NOMO-1 treated with DMSO at 0.1 percent for 48 hours (cell line): ENCODE measurements around the gene TMPRSS12.
"Not testable (repeated sequence)": the region's sequence is repeated elsewhere in the genome, so short reads cannot be mapped to it uniquely, and the experiment has no call there.

Experiments
- DNase-seq: peaks from one replicate; lab custom pipeline; 2025; ENCODE audit not compliant: unreplicated experiment; lab: John Stamatoyannopoulos, UW

The TMPRSS12 gene

DNA sequence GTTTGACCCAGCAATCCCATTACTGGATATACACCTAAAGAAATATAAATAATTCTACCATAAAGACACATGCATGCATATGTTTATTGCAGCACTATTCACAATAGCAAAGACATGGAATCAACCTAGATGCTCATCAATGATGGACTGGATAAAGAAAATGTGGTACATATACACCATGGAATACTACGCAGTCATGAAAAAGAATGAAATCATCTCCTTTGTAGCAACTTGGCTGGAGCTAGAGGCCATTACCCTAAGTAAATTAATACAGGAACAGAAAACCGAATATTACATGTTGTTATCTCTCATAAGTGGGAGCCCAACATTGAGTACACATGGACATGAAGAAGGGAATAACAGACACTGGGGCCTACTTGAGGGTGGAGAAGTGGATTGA lies 13.0 kb downstream of the TMPRSS12 start:
- DNase-seq: not testable (repeated sequence)

DNA sequence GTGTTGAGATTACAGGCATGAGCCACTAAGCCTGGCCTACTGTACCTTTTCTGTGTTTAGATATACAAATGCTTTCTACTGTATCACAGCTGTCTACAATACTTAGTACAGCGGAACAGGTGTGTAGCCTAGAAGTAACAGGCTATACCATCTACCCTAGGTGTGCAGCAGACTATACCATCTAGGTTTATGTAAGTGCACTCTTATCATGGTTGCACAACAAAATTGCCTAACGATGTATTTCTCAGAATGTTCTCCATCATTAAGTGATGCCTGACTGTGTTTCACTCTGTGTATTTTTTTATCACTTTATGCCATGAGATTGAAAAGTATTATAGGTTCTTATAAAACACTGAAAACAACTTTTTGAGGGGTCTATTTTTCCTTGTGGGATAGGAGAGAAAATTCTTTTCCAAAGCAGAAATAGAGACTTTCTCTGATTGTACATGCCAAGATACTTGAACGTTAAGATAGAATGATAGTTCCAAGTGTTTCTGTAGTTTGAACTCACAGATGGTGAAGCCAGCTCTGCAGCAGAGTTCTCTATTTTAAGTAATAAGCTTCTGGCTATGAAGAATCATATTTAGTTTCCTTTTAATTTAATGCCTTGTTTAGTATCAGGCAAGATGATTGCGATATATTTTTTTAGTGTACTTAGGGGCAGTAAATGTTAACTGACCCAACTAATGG lies 17.0 kb downstream of the TMPRSS12 start:
- no peak for DNase-seq

DNA sequence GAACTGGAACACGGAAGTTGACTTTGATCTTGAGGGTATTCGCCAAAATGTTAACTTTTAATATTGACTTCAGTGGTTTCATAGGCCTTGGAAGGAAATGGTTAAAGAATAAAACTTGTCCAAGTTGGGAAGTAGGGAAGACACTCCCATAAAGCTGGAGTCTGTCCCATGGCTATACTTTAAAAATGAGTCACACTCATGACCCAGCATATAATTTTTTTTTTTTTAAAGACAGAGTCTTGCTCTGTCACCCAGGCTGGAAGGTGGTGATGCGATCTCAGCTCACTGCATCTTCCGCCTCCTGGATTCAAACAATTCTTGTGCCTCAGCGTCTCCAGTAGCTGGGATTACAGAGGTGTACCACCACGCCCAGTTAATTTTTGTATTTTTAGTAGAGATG lies 19.6 kb downstream of the TMPRSS12 start:
- no peak for DNase-seq

DNA sequence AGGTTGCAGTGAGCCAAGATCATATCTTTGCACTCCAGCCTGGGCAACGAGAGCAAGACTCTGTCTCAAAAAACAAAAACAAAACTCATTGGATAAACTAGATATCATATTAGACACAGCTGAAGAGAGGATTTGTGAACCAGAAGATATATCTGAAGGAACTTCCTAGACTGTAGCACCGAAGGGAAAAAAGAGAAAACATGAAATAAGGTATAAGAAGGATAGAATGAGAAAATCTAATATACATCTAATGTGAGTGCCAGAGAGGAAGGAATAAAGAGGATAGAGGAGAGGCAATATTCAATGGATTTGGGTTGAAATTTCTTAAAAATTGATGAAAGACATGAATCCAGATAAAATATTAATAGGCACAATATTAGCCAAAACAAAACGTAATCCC lies 22.5 kb downstream of the TMPRSS12 start:
- no peak for DNase-seq

DNA sequence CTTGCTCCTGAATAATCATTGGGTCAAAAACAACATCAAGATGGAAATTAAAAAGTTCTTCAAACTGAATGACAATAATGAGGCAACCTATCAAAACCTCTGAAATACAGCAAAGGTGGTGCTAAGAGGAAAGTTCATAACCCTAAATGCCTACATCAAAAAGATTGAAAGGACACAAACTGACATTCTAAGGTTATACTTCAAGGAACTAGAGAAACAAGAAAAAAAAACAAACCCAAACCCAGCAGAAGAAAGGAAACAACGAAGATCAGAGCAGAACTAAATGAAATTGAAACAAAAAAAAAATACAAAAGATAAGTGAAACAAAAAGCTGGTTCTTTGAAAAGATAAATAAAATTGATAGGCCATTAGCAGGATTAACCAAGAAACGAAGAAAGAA lies 26.2 kb downstream of the TMPRSS12 start:
- DNase-seq: not testable (repeated sequence)

DNA sequence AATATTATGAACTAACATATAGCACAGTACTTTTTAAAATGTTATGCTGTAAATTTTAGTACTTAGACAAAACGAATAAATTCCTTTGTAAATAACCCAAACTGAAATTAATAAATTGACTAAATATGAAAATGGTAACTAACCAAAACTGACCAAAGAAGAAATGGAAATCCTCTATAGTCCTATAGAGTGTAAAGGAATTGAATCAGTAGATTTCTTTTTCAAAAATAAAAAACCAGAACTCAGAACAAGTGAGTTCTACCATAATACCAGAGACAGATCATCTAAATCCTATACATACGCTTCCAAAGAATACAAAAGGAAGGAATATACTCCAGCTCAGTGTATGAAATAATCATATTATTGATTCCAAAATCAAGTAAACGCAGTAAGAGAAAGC lies 39.8 kb downstream of the TMPRSS12 start:
- no peak for DNase-seq

DNA sequence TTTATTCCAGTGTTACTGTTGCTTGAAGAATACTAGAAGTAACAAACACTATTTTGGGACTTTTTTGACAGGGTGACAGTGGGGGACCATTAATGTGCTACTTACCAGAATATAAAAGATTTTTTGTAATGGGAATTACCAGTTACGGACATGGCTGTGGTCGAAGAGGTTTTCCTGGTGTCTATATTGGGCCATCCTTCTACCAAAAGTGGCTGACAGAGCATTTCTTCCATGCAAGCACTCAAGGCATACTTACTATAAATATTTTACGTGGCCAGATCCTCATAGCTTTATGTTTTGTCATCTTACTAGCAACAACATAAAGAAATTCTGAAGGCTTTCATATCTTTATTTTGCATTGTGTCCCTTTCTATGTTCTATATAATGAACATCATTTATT lies 44.5 kb downstream of the TMPRSS12 start:
- DNase-seq: no peak

DNA sequence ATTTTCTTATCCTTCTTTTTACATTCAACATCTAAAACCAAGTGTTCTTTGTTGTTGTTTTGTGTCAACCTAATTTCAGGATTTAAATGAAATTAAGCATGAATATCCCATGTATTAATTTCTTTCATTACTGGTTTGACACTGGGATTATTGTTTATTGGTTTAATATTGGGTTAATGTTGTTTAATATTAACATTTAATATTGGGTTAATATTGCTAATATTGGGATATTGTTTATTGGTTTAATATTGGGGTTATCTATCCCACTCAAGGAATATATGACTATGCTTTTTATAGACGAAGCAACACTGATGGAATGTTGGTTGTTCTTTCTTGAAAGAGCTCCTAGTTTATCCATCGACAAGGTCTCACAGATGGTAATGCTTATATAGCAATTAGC lies 45.9 kb downstream of the TMPRSS12 start:
- no peak for DNase-seq

DNA sequence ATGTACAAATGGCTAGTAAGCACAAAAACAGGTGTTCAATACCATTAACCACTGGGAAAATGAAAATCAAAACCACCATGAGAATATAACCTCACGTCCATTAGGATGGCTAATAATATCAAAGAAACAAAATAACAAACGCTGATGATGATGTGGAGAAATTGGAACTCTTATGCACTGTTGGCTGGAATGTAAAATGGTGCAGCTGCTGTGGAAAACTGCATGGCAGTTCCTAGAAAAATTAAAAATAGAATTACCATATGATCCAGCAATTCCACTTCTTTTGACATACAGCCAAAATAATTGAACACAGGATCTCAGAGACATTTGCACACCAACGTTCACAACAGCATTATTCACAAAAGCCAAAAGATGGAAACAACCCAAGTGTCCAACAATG lies 51.5 kb downstream of the TMPRSS12 start:
- DNase-seq: no peak

DNA sequence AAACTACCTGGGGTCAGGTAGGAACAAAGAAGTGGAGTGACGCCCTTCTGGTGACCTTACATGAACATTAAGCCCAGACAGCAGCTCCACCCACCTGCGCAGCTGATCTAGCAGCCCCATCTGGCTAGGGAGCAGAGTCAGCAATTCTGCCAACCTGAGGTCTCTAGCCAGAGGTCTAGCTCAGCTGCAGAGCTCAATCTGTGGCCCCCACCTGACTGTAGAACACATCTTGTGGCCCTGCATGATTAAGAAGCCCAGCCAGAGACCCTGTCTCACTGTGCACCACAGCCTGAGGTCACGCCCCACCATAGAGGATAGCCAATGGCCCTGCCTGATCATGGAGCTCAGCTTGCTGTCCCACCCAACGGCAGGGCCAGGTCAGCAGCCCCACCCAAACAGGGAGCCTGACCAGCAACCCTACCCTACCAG lies 59.0 kb downstream of the TMPRSS12 start:
- no peak for DNase-seq

DNA sequence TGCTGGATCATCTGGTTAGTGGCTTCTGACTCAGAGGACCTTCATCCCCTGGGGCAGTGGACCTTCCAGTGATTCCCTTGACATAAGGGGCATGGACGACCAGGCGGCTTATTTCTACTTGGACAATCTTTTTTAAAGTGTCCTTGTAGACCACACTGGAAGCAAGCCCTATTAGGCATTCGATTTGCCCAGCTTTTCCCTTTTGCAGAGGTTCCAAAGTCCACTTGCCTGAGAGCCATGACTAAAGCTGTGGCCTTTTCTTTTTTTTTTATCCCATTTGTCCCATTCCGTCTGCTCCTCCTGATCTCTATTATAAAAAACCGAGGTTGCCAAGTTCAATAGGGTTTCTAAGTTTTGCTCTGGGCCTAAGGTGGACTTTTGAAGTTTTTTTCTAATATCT lies 65.8 kb downstream of the TMPRSS12 start:
- DNase-seq: not testable (repeated sequence)

DNA sequence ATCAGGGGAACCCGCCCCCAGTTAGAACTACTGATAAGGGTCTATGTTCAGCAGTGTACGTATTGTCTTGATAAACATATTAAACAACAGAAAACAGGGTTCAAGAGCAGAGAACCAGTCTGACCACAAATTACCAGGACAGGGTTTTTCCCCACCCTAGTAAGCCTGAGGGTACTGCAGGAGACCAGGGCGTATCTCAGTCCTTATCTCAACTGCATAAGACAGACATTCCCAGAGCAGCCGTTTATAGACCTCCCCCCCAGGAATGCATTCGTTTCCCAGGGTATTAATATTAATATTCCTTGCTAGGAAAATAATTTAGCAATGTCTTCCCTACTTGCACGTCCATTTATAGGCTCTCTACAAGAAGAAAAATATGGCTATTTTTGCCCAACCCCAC lies 69.6 kb downstream of the TMPRSS12 start:
- DNase-seq: not testable (repeated sequence)

DNA sequence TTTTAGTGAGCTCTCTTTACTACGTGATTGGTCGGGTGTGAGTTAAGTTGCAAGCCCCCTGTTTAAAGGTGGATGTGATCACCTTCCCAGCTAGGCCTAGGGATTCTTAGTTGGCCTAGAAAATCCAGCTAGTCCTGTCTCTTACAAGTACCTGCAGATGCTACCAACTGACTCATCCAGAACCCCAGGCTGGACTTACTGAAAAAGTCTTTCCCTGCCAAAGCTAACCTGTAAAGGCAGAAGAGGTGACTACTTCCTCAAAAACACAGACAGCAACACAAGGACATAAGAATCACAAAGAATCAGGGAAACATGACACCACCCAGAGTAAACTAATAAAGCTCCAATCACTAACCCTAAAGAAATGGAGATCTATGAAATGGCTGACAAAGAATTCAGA lies 70.5 kb downstream of the TMPRSS12 start:
- no peak for DNase-seq

DNA sequence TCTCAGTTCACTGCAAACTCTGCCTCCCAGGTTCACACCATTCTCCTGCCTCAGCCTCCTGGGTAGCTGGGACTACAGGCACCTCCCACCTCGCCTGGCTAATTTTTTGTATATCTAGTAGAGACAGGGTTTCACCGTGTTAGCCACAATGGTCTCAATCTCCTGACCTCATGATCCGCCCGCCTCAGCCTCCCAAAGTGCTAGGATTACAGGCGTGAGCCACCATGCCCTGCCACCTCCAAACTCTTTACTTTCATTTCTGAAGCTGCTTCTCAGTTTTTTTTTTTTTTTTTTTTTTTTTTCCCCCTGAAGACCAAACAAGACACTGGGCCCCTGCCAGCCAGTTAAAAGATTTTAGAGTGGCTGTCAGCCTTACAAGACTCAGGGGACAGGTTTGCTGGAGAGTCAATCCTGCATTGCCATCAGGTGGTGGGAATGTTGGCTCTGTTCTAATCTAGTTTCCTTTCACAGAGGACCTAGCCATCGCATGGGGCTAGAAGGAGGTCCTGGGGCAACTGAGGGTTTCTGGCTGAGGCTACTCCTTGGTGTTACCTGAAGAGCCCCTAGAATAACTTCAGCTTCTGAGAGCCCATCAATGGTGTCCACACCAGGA lies 72.3 kb downstream of the TMPRSS12 start:
- no peak for DNase-seq

DNA sequence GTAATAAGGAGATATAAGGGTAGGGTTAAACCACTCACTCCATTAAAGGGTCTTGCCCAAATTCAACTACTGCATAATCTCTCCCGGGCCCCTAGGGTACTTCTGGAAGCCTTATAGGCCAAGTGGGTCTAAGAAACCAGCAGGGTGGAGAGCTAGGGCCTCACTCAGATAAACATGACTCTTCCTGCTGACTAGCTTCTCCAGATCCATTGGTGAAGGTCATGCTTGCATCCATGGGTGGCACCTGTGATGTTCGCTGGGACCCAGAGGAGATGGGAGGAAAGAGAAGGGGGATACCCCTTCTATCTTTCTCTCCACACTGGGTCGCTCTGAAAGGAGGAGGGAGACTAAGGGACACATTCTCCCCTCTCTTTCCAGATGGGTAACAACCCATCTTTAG lies 73.6 kb downstream of the TMPRSS12 start:
- DNase-seq: no peak

DNA sequence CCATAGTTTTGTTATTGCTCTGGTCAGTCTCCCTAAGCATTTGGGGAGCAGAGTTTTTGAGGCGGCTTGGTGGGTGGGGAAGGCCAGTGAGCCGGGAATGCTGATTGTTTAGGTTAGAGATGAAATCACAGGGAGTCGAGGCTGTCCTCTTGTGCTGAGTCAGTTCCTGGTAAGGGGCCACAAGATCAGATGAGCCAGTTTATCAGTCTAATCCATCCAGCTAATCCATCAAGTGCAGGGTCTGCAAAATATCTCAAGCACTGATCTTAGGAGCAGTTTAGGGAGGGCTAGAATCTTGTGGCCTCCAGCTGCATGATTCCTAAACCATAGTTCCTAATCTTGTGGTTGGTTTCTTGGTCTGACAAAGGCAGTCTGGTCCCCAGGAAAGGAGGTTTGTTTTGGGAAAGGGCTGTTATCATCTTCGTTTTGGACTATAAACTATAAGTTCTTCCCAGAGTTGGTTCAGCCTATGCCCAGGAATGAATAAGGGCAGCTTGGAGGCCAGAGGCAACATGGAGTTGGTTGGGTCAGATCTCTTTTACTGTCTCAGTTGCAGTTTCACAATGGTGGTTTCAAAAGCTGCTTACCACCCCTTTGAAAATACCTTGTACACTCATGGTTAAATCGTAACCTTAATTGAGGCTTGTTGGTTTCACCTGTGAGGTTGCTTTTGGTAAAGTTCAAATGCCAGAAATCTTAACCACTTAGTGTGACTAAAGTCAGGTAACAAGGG lies 76.0 kb downstream of the TMPRSS12 start:
- no peak for DNase-seq

DNA sequence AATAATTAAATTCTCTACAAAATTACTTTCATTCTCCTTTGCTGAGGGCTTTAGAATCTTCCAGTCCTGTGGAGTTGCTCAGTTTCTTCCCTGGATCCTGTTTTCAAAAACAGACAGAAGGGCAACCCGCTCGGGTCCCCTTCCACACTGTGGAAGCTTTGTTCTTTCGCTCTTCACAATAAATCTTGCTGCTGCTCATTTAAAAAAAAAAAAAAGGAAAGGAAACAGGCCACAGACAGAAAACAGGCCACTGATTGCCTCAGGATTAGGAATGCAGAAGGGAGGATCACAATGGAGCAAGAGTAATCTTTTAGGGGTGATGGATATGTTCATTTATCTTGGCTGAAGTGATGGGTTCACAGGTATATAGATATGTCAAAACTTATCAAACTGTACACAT lies 80.1 kb downstream of the TMPRSS12 start:
- DNase-seq: no peak

DNA sequence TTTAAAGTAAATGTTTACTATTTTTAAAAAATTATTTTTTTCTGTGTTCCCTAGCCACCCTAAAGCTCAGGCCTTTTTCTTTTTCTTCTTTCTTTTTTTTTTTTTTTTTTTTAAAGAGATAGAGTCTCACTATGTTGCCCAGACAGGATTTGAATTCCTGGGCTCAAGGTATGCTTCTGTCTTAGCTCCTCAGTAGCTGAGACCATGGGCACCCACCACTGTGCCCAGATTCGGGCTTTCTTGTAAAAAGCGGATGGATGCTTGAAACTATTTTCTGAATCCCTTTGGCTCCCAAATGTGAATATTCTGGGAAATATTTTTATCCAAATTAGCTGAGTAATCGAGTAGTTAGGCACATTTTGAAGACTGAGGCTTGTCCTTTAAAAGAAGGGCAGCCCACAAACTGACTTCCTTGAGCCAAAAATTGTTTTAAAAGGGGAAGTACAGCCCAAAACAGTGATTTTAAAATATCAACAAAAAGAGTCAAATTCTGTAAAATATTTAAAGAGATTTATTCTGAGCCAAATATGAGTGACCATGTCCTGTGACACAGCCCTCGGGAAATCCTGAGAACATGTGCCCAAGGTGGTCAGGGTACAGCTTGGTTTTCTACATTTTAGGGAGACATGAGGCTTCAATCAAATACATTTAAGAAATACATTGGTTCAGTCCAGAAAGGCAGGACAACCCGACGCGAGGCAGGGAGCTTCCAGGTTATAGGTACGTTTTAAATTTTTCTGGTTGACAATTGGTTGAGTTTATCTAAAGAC lies 80.8 kb downstream of the TMPRSS12 start:
- peak; percentile 35 for DNase-seq

DNA sequence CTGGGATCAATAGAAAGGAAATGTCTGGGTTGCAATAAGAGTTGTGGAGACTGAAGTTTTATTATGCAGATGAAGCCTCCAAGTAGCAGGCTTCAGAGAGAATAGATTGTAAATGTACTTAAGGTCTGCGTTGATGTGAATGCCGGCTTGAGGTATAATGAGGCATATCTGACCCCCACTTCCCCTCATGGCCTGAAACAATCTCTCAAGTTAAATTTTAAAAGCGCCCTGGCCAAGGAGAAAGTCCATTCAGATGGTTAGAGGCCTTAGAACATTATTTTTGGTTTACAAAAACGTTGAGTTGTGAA lies 81.4 kb downstream of the TMPRSS12 start:
- DNase-seq: no peak

DNA sequence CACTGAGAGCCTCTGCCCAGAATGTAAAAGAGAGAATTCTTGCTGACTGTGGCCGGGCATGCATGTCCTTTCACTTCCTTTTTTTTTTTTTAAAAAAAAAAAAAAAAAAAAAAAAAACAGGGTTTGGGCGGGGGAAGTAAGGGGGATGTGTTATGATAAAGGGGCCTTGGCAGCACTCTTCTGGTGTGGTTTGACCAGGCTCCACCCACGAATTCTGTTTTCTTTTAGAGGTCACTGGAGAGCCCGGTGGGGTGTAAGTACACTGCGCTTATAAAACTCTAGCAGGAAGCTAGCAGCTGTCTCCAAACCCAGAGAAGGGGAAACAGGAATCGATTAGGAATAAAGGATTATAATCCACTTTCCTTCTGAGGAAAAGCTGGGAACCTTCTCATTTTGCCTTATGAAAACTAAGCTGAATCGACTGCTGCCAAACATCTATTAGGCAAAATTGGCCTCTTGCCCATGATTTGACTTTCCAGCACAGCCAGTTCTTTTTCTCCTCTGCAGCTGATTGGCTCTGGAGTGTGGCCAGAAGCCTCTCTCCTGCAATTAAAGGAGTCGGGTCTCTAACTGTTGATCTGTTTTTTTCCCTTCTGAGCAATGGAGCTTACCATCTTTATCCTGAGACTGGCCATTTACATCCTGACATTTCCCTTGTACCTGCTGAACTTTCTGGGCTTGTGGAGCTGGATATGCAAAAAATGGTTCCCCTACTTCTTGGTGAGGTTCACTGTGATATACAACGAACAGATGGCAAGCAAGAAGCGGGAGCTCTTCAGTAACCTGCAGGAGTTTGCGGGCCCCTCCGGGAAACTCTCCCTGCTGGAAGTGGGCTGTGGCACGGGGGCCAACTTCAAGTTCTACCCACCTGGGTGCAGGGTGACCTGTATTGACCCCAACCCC lies 82.0 kb downstream of the TMPRSS12 start:
- peak; percentile 95 for DNase-seq

DNA sequence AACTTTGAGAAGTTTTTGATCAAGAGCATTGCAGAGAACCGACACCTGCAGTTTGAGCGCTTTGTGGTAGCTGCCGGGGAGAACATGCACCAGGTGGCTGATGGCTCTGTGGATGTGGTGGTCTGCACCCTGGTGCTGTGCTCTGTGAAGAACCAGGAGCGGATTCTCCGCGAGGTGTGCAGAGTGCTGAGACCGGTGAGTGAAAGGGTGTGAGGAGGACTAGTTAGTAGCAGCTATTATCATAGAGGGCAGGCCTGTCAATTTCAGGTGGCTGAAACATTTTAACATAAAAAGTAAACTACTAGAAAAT lies 82.6 kb downstream of the TMPRSS12 start:
- peak; percentile 10 for DNase-seq
